Activated T-cell treated with anti-CD3 and anti-CD28 coated beads, Interleukin-2, amount 50 U/mL, for 1 hour (primary cell): ENCODE data around the gene ARMC12.

Experiments used
- DNase-seq: peaks from one replicate; pipeline ENCODE4 v3.0.0-alpha.2; 2020

The ARMC12 gene

DNA sequence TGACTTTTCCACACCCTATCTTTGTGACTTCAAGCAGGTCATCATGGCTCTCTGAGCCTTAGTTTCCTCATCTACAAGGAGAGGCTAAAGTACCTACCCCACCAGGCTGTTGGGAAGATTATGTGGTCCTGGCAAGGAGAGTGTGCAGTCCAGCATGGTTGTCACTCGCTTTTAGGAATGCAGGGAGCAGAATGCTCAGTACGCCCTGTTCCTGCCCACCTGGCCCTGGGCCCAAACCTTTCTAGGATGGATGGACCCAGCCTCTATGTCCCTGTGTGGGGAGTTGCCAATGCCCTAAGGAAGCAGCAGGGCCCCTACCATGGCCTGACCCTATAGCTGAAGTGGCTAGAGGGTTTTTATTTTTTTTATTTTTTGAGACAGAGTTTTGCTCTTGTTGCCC lies 41.6 kb downstream of the ARMC12 start:
- no peak for DNase-seq

DNA sequence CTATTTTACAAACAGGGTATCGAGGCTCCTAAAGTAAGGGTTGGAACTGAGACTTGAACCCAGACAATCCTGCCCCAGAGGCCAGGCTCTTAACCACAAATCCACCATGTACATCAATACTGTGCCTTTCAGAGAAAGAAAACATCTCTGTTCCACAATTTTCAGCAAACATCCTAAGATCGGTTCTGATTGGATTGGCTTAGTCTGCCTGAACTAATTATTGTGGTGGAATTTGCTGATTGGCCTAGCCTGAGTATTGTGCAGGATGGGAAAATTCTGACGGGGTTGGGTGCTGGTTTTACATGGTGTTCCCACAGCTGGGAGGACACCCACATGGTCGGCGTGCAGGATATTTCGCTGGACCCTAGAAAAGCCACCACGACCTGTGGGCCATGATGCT lies 43.9 kb downstream of the ARMC12 start, which contains the start of gene CLPSL1:
CLPSL1 (plus strand) TSS at position 301 of the 400 bp plus-strand sequence; CDS start at position 393, 92 bp downstream.
- DNase-seq, result no peak

DNA sequence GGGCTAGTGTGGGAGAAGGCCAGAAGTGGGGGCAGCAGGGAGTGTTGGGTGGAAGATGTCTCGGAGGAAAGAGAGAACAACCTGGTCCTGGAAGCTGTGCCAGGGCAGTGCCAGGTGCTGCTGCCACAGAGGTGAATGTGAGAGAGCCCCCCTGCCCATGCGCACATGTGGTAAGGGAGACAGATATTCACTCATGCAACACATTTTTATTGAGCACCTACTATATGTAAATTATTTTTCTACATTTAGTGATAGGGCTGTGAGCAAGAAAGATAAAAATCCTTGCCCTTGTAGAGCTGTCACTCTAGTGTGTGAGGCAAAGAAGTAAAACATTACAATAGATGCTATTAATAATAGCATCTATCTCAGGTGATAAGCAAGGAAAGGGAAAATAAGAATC lies 44.5 kb downstream of the ARMC12 start:
- DNase-seq, result no peak

DNA sequence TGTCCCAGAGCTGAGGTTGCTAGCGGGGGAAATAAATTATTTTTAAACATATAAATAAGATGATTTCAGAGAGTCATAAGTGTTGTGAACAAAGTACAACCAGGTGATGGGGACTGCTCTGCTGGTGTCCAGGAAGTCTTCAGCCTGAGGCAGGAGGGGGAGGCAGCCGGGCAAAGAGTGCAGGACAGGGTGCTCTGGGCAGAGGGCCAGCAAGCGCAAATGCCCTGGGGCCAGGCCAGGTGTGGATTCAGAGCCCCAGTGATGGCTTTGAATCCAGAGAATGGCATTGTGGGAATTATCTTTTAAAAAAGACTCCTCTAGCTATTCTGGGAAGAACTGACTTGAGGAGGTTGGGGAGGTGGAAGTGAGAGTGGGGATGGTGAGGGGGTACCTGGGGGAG lies 45.6 kb downstream of the ARMC12 start:
- DNase-seq, result no peak

DNA sequence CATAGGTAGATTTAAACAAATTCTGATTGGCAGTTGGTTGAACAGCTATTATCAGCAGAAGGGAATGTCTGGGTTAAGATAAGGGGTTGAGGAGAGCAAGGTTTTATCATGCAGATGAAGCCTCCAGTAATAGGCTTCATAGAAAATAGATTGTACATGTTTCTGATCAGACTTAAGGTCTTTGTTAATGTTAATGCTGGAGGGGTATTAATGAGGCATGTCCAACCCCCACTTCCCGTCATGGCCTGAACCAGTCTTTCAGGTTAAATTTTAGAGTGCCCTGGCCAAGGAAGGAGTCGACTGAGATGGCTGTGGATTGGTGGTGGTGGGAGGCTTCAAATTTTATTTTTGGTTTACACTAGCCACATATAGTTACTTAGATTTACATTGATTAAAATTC lies 47.4 kb downstream of the ARMC12 start:
- no peak for DNase-seq

DNA sequence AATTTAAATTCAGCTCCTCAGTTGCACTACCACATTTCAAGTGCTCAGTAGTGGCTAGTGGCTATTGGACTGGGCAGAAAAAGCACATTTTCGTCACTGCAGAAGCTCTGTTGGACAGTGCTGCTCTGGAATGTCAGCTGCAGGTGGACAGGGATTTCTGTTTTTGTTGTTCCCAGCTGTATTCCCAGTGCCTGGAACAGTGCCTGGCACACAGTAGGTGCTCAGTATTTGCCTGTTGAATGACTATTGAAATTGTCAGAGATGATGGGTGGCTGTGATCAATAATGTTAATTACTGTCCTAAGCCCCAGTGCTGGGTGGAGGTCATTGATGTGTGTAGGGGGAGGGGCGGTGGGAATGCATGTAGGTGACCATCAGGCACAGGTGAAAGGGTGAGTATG lies 49.4 kb downstream of the ARMC12 start:
- no peak for DNase-seq

DNA sequence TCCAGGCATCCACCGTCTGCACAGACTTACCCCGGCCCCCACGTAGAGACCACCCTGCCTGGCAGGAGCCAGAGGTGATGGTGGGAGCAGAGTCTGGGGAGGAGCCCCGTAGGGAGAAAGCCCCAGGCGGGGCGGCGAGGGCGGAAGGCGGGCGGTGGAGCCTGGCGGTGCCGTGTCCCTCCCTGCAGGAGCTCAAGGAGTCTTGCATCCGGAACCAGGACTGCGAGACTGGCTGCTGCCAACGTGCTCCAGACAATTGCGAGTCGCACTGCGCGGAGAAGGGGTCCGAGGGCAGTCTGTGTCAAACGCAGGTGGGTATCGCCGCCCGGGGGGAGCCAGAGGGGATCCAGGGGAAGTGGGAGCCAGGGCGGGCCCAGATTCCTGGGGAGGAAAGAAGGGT lies 50.0 kb downstream of the ARMC12 start:
- DNase-seq, result no peak

DNA sequence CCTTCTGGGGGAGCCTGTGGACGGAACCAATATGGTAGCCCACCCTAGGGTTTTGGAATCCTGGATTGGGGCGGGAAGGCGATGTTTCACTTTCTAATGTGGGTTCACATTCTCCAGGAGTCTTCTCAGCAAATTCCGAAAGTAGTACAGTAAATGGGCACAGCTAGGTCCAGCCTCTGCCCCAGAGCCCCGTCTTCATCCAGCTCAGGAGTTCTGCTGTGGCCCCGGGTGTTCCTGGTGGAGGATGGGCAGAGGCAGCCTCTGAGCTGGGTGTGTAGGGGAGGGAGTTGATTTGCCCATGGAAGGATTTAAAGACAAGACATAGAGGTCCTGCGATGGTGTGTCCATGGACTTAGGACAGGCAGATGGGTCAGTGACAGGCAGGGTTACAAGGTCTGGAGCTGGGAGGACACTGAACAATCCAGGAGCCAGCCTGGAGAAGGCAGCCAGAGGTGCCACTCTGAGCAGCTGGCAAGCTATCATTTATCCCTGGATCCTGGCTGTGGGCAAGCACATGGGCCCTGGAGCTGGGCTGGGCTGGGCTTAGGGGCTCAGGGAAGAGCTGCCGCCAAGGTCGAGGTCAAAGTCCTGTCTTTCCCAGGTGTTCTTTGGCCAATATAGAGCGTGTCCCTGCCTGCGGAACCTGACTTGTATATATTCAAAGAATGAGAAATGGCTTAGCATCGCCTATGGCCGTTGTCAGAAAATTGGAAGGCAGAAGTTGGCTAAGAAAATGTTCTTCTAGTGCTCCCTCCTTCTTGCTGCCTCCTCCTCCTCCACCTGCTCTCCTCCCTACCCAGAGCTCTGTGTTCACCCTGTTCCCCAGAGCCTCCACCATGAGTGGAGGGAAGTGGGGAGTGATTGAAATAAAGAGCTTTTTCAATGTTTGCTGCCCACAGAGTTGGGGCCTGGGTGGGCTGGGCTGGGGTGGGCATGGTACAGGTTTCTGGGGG lies 50.7 kb downstream of the ARMC12 start:
- DNase-seq, result no peak

DNA sequence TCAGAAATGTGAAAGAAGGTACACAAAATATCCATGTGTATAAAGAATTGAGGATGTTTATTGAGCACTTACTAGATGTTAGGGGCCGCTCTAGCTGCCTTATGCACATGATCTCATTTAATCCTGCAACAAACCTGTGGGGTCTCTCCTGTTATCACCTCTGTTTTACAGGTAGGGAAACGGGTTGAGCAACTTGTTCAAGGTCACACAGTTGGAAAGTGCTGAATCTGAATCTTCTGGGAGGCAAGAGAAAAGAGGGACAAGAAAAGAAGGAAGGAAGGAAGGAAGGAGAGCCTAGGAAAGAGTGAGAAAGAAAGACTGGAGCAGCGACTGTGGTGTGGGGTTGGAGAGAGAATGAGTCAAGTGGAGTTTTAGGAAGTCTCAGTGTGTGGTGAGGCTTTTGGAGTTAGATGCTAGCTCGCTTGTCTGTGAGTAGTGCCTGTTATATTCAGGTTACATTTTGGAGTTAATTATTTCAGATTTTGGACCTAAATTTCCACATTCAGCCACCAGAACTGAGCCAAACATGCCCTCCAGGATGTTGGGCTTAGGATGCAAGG lies 51.7 kb downstream of the ARMC12 start:
- no peak for DNase-seq

DNA sequence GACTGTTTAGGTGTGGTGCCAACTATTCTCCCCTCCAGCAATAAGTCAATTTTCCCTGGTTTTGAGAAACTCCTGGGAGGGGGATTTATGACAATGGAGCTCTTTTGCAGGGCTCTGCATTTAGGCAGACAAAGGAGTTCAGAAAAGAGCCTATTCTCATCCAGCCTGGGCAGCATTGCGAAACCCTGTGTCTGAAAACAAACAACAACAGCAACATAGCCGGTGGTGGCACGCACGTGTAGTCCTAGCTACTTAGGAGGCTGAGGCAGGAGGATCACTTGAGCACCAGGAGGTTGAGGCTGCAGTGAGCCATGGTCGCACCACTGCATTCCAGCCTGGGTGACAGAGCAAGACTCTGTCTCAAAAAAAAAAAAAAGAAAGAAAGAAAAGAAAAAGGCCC lies 53.9 kb downstream of the ARMC12 start:
- DNase-seq, result no peak

DNA sequence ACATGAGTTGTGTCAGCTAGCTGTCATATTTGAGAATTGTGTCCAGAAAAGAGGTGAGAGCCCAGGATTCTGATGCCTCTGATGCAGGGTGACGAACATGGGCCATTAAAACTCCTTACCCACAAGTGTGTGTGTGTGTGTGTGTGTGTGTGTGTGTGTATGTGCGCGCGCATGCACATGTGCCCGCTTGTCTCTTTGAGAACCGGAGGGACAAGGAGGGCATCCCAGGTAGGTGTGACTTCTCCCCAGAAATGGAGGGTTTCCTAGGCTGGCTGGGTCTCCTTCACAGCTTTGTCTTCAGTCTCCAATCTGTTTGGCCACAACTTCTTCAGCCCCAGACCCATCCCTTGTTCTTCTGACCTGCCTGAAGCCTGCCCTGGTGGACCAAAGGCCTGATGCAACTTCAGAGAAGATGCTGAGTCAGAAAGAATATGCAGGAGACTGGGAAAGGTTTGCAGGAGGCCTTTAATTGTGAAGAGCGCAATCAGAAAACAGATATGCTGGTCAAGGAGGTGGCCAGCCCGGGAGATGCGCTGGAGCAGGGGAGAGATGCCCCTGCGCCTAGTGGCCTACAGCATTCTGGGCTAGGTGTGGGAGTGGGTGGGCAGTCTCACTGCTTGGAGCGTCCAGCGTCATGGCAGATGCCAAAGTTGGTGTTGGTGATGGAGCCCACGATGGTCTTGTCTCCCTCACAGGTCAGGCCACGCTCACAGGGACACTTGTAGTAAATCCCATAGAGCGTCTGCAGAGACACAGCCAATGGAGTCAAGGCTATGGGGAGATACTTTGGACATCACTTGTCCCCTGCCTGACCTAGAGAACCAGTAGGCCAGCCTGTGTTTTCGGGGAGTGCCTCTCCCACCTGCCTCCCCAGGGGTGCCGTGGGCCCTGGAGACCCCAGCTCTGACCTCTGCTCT lies 58.0 kb downstream of the ARMC12 start:
- DNase-seq, result no peak

DNA sequence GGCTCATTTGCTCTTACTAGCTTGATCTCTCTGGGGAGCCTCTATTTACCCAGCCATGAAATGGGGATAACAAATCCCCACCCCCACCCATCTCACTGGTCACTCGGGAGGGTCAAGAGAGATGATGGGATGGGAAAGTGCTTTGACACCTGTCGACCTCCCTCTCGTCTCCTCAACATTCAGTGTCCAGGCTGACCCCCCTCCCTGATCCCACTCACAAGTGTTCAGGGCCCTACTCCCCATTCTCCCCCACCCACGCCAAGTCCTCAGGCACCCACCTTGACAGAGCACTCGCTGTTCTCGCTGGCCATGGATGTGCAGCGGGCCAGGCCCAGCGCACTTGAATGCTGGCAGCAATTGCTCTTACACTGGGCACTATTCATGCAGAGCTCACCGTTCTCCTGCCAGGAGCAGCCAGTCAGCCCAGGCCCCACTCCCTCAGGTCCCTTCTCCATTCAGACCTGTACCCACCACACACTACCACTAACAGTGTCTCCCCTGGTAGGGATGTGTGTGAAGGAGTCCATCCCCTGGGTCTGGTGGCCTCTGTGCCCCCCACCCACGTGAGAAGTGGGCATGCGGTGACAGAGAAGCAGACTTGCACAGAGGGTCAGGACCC lies 58.7 kb downstream of the ARMC12 start:
- DNase-seq, result no peak

DNA sequence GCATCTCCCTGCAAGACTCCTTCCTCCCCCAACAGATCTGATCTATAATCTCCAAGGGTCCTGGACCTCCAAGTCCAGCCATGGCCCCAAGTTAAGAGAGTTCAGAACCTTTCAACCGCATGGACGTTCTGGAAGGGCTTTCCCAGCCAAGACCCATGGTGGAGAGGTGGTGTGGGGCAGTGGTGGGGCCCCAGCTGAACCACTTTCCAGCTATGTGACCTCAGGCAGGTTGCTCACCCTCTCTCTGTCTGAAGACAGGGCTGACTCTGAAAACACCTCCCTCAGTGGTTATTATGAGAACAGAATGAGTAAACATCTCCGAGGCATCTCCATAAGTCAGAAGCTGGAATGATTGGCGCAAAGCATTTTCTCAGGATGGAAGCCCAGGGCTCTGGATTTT lies 59.4 kb downstream of the ARMC12 start:
- DNase-seq, result no peak

DNA sequence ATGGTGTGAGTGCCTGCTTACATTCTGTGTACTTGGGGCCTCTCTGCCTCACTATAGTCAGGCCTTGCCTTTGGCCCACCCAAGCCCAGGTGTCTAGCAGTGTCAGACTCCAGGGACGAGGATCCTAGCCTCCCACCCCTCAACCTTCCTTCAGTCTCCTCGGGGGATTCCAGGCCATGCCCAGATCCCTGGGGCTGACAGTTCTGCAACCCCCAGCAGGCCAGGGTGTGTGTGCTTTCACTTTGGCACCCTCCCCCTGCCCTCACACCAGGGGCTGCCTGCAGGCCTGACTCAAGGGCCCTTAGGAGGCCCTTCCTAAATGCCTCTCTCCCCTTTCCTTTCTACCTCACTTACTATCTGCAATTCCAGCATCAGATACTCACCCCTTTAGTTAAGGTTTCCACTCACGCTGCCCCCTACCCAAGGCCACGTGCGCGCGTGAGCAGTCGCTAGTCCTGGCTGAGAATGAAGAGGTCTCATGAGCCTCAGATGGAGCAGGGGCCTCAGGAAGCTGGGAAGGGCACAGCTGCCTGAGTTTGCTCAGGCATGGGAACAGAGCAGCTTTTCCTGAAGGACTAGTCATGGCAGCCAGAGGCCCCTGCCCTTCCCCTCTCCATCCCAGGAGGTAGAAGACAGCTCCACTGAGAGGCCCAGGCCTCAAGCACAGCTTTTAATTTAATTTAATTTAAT lies 61.1 kb downstream of the ARMC12 start:
- no peak for DNase-seq
